Measurements from ENCODE around the gene DVL2.

Gene DVL2

GRCh38 chr17:7235693-7236665, 1.7 kb upstream of the DVL2 start:
- TF ChIP-seq ZFP3 (CRISPR knock-in tag; IDR thresholded peaks at IDR 0.05) (no peak), CSRNP3 (CRISPR knock-in tag; IDR thresholded peaks at IDR 0.05) (no peak), CSDC2 (CRISPR knock-in tag; IDR thresholded peaks at IDR 0.05) (no peak), SNAI2 (CRISPR knock-in tag; IDR thresholded peaks at IDR 0.05) (no peak), PATZ1 (CRISPR knock-in tag; IDR thresholded peaks at IDR 0.05; ENCODE audit: borderline replicate concordance) (no peak), RARB (CRISPR knock-in tag; IDR thresholded peaks at IDR 0.05) (no peak), ZNF565 (CRISPR knock-in tag; conservative IDR thresholded peaks at IDR 0.05; ENCODE audit: low read depth) (no peak), OSR1 (CRISPR knock-in tag; IDR thresholded peaks at IDR 0.05) (no peak), ZNF70 (CRISPR knock-in tag; IDR thresholded peaks at IDR 0.05) (no peak), ZNF8 (CRISPR knock-in tag; IDR thresholded peaks at IDR 0.05) (no peak)
- ATAC-seq: no peak

GRCh38 chr17:7233701-7234082, 625 bp downstream of the DVL2 start:
- ATAC-seq: peak; percentile 39
- TF ChIP-seq TSHZ2 (CRISPR knock-in tag; IDR thresholded peaks at IDR 0.05) (no peak), ZFP30 (CRISPR knock-in tag; IDR thresholded peaks at IDR 0.05) (no peak), TOX (CRISPR knock-in tag; IDR thresholded peaks at IDR 0.05; ENCODE audit: borderline replicate concordance) (no peak), POU6F1 (CRISPR knock-in tag; IDR thresholded peaks at IDR 0.05; ENCODE audit: borderline replicate concordance, low read depth) (no peak), ISL1 (CRISPR knock-in tag; IDR thresholded peaks at IDR 0.05) (no peak; the same call in 1 of the 2 replicates), ZFP3 (CRISPR knock-in tag; IDR thresholded peaks at IDR 0.05) (no peak), TCF4 (CRISPR knock-in tag; IDR thresholded peaks at IDR 0.05; ENCODE audit: borderline replicate concordance) (no peak), GLIS3 (CRISPR knock-in tag; IDR thresholded peaks at IDR 0.05) (no peak), SNAI2 (CRISPR knock-in tag; IDR thresholded peaks at IDR 0.05) (no peak), ZC3H10 (CRISPR knock-in tag; IDR thresholded peaks at IDR 0.05) (no peak), ZNF8 (CRISPR knock-in tag; IDR thresholded peaks at IDR 0.05) (no peak), ZNF70 (CRISPR knock-in tag; IDR thresholded peaks at IDR 0.05) (no peak), CREB5 (CRISPR knock-in tag; IDR thresholded peaks at IDR 0.05; ENCODE audit: low read depth) (no peak), ESRRG (CRISPR knock-in tag; IDR thresholded peaks at IDR 0.05) (no peak), RARB (CRISPR knock-in tag; IDR thresholded peaks at IDR 0.05) (no peak), ARNTL (CRISPR knock-in tag; IDR thresholded peaks at IDR 0.05; ENCODE audit: borderline replicate concordance, low read depth) (no peak)
